Myocyte (in vitro differentiated cells): ENCODE data around the gene MNT. TPM values are rescaled to one million over a fixed set of nuclear protein-coding genes. Genes with fewer than 3 reads are reported as not detected.
A peak's percentile ranks its signal among the peaks of the same experiment; 100 is the strongest.

ENCODE experiments used
- DNase-seq: peaks from one replicate; pipeline ENCODE4 v3.0.0-alpha.2; 2012; ENCODE audit warnings: low read depth
- total RNA-seq: library from RNA; depleted of rRNA; stranded (reverse); fragments of >200 nt; gene quantifications from 2 replicates; pipeline ENCODE4 v1.2.3, GENCODE V29; 2014

MNT gene
- total RNA-seq, 1 donor from 2014 or later = 8.5 TPM

- peak; percentile 98 for DNase-seq
Observed at GRCh38 chr17:2396568-2397246, 4.2 kb downstream of the MNT start.

GRCh38 chr17:2396192-2396567 is 4.7 kb downstream of the MNT start:
- no peak for DNase-seq

- no peak for DNase-seq
Observed at GRCh38 chr17:2395258-2396181, 5.3 kb downstream of the MNT start.

- DNase-seq = no peak
Observed at GRCh38 chr17:2394775-2395201, 6.1 kb downstream of the MNT start.

- DNase-seq = no peak
Observed at GRCh38 chr17:2393954-2394749, 6.7 kb downstream of the MNT start.

GRCh38 chr17:2393174-2393953 is 7.5 kb downstream of the MNT start:
- peak; percentile 84 for DNase-seq

- peak; percentile 93 for DNase-seq
Observed at GRCh38 chr17:2392252-2393173, 8.3 kb downstream of the MNT start.

GRCh38 chr17:2391597-2392251 is 9.1 kb downstream of the MNT start:
- DNase-seq = no peak

GRCh38 chr17:2390199-2390836 is 10.5 kb downstream of the MNT start:
- DNase-seq = no peak

- no peak for DNase-seq
Observed at GRCh38 chr17:2388683-2389055, 12.2 kb downstream of the MNT start.

GRCh38 chr17:2388020-2388682 is 12.7 kb downstream of the MNT start:
- no peak for DNase-seq

- DNase-seq = no peak
Observed at GRCh38 chr17:2387086-2388019, 13.5 kb downstream of the MNT start.

GRCh38 chr17:2386400-2387085 is 14.3 kb downstream of the MNT start:
- no peak for DNase-seq

- no peak for DNase-seq
Observed at GRCh38 chr17:2385240-2386210, 15.3 kb downstream of the MNT start.

GRCh38 chr17:2384439-2385127 is 16.3 kb downstream of the MNT start:
- DNase-seq = no peak
